Mononuclear cell (primary cell): Measurements from ENCODE around the gene MYO1D. TPM values are rescaled to one million over a fixed set of nuclear protein-coding genes. Genes with fewer than 3 reads are reported as not detected.

ENCODE experiments used
- H3K27me3 ChIP-seq: 2 replicates; pipeline ENCODE4 v1.6.0; 2011; ENCODE audit warnings: low read length, control low read depth; ENCODE audit not compliant: insufficient read depth
- H3K4me1 ChIP-seq: 2 replicates; pipeline ENCODE4 v1.5.1; 2011; ENCODE audit warnings: mild to moderate bottlenecking, low read length, control low read depth; ENCODE audit not compliant: insufficient read depth
- H3K4me3 ChIP-seq: 2 replicates; pipeline ENCODE4 v1.5.1; 2011; ENCODE audit warnings: mild to moderate bottlenecking, low read length, moderate library complexity
- H3K9me3 ChIP-seq: 2 replicates; pipeline ENCODE4 v1.5.1; 2011; ENCODE audit warnings: low read depth, mild to moderate bottlenecking, control low read depth, low read length
- total RNA-seq: library from RNA; depleted of rRNA; stranded (reverse); fragments of >200 nt; gene quantifications from one replicate; pipeline ENCODE4 v1.2.3, GENCODE V29; 2012

Gene MYO1D
- total RNA-seq, 1 donor: 5.7 TPM

- Histone ChIP-seq H3K4me1 (peaks cover 60% of the 10 kb centered on the region), H3K27me3 (no peaks in the 10 kb centered on the region), H3K4me3 (no peak overlapping the region), H3K9me3 (no peaks in the 10 kb centered on the region)
These were observed 382.1 kb downstream of the MYO1D start for GRCh38 chr17:32494621-32495358.

- Histone ChIP-seq H3K4me1 (peaks cover 67% of the 10 kb centered on the region), H3K27me3 (no peaks in the 10 kb centered on the region), H3K4me3 (no peak overlapping the region), H3K9me3 (no peaks in the 10 kb centered on the region)
These were observed 382.9 kb downstream of the MYO1D start for GRCh38 chr17:32493976-32494513.

GRCh38 chr17:32493571-32493970, 383.4 kb downstream of the MYO1D start:
- Histone ChIP-seq H3K27me3 (no peaks in the 10 kb centered on the region), H3K9me3 (no peaks in the 10 kb centered on the region), H3K4me3 (no peak overlapping the region), H3K4me1 (peaks cover 72% of the 10 kb centered on the region)

DNA sequence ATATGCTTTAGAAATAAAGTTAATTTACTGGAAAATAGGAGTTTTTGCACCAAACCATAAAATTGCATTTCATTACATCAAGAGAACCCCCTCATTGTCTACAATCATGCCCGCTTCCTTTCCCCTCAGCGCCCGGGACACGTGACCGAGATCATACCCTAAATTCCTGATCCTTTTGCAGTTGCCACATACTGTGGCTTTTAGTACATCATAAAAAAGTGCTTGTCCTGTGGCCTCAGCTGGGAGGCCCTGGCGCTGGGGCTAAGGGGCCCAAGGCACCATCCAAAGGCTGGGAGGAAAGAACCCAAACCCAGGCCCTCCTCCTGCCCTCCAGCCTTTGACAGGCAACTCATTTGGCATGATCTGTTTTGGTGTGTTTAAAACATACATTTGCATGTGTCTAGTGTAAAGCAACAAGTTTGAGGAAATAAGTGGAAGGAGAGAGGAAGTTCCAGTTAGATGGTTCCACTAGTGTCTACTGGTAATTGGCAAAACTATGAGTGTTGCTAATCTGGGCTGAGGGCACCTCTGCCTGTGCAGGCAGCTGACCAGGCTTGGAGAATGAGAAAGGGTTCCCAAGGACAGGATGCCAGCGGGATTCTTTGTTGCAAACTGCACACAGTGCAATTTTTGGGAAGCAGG, 384.2 kb downstream of the MYO1D start:
- no peak overlapping the region for H3K4me3 ChIP-seq
- peaks cover 80% of the 10 kb centered on the region for H3K4me1 ChIP-seq
- no peaks in the 10 kb centered on the region for H3K9me3 ChIP-seq

GRCh38 chr17:32492264-32492589, 384.7 kb downstream of the MYO1D start:
- no peak overlapping the region for H3K4me3 ChIP-seq
- H3K9me3 ChIP-seq: no peaks in the 10 kb centered on the region
- no peaks in the 10 kb centered on the region for H3K27me3 ChIP-seq
- peaks cover 85% of the 10 kb centered on the region for H3K4me1 ChIP-seq

More for the DNA sequence above, 384.2 kb downstream of the MYO1D start:
- H3K27me3 ChIP-seq: no peaks in the 10 kb centered on the region

GRCh38 chr17:32491371-32492263, 385.3 kb downstream of the MYO1D start:
- Histone ChIP-seq H3K4me1 (peaks cover 85% of the 10 kb centered on the region), H3K27me3 (no peaks in the 10 kb centered on the region), H3K9me3 (no peaks in the 10 kb centered on the region), H3K4me3 (no peak overlapping the region)

DNA sequence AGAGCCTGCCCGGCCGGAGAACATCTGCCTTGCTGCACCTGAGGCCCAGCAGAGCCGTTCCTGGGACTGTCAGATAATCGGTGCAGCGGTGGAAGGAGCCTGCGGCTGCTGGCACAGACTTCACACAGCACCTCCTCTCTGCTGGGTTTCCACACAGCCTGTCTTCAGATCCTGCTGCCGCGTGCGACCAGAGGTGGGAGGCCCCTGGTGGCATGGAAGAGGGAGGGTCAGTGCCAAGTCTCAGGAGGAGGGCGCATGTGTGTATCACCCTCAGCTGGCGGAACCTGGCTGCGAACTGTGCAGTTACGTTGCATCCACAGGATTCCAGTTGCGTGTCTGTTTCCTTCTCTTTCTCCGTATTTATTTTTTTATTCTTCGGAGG, 386.8 kb downstream of the MYO1D start:
- Histone ChIP-seq H3K4me1 (peaks cover 79% of the 10 kb centered on the region), H3K27me3 (no peaks in the 10 kb centered on the region), H3K4me3 (no peak overlapping the region), H3K9me3 (no peaks in the 10 kb centered on the region)

DNA sequence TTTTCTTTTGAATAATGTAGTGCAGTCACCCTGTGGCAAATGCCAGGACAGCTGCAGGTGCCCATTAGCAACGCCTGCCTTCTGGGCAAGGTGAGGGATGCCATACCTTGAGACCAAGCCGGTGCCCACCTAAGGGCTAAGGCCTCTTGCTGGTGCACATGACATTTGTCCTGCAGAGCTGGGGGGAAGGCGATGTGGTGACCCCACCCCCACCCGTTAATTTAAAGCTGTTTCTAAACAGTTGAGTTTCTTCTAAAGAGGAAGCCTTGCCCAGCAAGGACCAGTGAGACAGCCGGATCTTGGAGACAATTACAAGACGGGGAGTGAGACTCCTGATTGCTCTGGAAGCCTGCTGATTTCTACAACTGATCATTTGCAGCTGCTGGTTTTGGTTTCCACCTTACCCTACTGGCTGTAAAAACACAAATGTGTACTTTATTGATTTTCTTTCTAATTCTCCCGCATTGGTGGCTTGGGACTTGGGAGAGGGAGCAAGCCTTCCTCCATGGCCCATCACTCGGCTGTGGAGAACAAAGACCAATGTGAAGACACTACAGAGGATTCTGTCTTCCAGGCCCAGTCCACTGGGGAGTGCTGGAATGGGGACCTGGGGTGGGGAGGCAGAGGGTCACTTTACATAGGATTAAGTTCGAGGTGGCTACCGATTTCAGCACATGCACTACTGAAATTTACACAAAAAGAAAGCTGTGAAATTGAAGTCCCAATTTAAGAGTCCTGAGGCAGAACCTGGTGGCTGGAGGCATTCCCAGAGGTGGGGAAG, 387.4 kb downstream of the MYO1D start:
- no peaks in the 10 kb centered on the region for H3K27me3 ChIP-seq
- no peaks in the 10 kb centered on the region for H3K9me3 ChIP-seq
- H3K4me1 ChIP-seq: peaks cover 73% of the 10 kb centered on the region
- no peak overlapping the region for H3K4me3 ChIP-seq

DNA sequence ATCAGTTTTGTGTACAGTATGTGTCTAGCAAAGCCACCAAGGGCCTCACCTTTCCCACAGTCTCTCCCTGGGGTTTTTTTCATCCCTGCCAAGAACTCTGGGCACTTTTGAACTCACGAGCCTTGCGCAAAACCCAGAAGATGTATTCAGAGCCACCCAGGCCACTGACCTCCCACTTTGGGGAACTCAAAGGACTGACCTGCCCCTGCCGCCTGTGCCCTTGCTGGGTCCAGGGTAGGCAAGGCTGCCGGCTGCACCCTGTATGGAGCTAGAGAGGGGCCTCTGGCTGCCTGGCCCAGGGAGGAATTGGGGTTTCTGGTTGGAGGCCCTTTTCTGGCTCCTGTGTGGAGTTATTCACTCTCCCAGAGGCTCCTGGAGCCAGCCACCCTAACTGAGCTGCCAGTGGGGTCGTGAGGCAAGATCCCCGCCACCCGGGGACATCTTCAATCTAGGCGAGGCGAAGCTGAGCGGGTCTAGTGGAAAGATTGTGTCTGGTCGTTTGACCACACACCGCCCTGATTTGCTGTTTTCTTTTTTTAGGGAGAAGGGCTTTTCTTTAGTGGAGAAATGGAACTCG, 388.2 kb downstream of the MYO1D start:
- H3K27me3 ChIP-seq: no peaks in the 10 kb centered on the region
- no peak overlapping the region for H3K4me3 ChIP-seq
- H3K4me1 ChIP-seq: peaks cover 65% of the 10 kb centered on the region
- H3K9me3 ChIP-seq: no peaks in the 10 kb centered on the region

DNA sequence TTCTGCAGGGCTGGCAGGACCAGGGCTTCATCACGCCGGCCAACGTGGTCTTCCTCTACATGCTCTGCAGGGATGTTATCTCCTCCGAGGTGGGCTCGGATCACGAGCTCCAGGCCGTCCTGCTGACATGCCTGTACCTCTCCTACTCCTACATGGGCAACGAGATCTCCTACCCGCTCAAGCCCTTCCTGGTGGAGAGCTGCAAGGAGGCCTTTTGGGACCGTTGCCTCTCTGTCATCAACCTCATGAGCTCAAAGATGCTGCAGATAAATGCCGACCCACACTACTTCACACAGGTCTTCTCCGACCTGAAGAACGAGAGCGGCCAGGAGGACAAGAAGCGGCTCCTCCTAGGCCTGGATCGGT, 388.8 kb downstream of the MYO1D start:
- no peaks in the 10 kb centered on the region for H3K9me3 ChIP-seq
- H3K4me3 ChIP-seq: no peak overlapping the region
- H3K4me1 ChIP-seq: peaks cover 60% of the 10 kb centered on the region
- no peaks in the 10 kb centered on the region for H3K27me3 ChIP-seq

DNA sequence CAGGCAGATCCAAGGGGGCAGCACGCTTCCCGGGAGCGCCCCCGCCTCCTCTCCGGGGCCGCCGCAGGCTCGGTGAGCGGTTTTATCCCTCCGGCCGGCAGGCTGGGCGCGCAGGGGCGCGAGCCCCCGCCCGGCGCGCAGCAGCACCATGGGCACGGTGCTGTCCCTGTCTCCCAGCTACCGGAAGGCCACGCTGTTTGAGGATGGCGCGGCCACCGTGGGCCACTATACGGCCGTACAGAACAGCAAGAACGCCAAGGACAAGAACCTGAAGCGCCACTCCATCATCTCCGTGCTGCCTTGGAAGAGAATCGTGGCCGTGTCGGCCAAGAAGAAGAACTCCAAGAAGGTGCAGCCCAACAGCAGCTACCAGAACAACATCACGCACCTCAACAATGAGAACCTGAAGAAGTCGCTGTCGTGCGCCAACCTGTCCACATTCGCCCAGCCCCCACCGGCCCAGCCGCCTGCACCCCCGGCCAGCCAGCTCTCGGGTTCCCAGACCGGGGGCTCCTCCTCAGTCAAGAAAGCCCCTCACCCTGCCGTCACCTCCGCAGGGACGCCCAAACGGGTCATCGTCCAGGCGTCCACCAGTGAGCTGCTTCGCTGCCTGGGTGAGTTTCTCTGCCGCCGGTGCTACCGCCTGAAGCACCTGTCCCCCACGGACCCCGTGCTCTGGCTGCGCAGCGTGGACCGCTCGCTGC, 389.3 kb downstream of the MYO1D start:
- Histone ChIP-seq H3K4me1 (peaks cover 54% of the 10 kb centered on the region), H3K9me3 (no peaks in the 10 kb centered on the region)

GRCh38 chr17:32486701-32487472, 390.0 kb downstream of the MYO1D start, which contains the start of gene CDK5R1:
CDK5R1 (plus strand) TSS chr17:32486993; CDS start chr17:32487621, 628 bp downstream.
- Histone ChIP-seq H3K4me3 (peak within 1 kb of the TSS; percentile 49), H3K9me3 (no peaks in the 10 kb centered on the region), H3K4me1 (peaks cover 47% of the 10 kb centered on the region), H3K27me3 (no peaks in the 10 kb centered on the region)

More for the DNA sequence above, 389.3 kb downstream of the MYO1D start:
- H3K4me3 ChIP-seq: peak overlapping the region; percentile 49
- no peaks in the 10 kb centered on the region for H3K27me3 ChIP-seq

GRCh38 chr17:32486111-32486700, 390.7 kb downstream of the MYO1D start:
- Histone ChIP-seq H3K4me3 (peak overlapping the region; percentile 45), H3K9me3 (no peaks in the 10 kb centered on the region), H3K27me3 (no peaks in the 10 kb centered on the region), H3K4me1 (peaks cover 40% of the 10 kb centered on the region)
